ENCODE results near the gene CMSS1. TPM values are rescaled to one million over a fixed set of nuclear protein-coding genes. Genes with fewer than 3 reads are reported as not detected.

Gene CMSS1
- total and polyA plus RNA-seq, 2 of the 13 experiments (the other 11 are each of a cell fraction or from before 2014, with no cell fraction given): 6.4 to 48.7 TPM

GRCh38 chr3:99873269-99874102 lies 55.8 kb downstream of the CMSS1 start:
- peak overlapping the region; percentile 92 for H3K4me2 ChIP-seq (ENCODE audit: low read depth, low read length)
- no TSS peak for BruUV-seq (replicated peaks)
- peak overlapping the region; percentile 73 to 92 (median 83) for H3K4me3 ChIP-seq (replicated peaks in 1 of 3; ENCODE audit: insufficient read depth in 1 of 3, low read depth in 2 of 3, low read length in 3 of 3)
- DNase-seq (ENCODE audit: low spot score): no peak
- H2AFZ ChIP-seq (ENCODE audit: low read length): no peak overlapping the region
- no peaks in the 10 kb centered on the region; a peak in 1 of 5 replicates for H3K27me3 ChIP-seq (ENCODE audit: control insufficient read depth in 1 of 2, insufficient read depth in 2 of 2, low read length in 2 of 2)
- POLR2A ChIA-PET: no interaction called here
- TF ChIP-seq POLR2G (IDR thresholded peaks at IDR 0.05; ENCODE audit: low read depth, low read length): peak; percentile 33; the same call in 1 of the 2 replicates
- TF ChIP-seq KLF16 (CRISPR knock-in tag; IDR thresholded peaks at IDR 0.05): peak in 1 of 2 experiments; percentile 17; a peak in 1 of 4 replicates
- TF ChIP-seq ZC3H13 (CRISPR knock-in tag; IDR thresholded peaks at IDR 0.05): no peak
- peak; percentile 48; the same call in 1 of the 2 replicates for TF ChIP-seq RBFOX2 (IDR thresholded peaks at IDR 0.05; ENCODE audit: low read depth, low read length)
- TF ChIP-seq PBX3 (CRISPR knock-in tag; IDR thresholded peaks at IDR 0.05; ENCODE audit: borderline replicate concordance): no peak
- H3K27ac ChIP-seq (ENCODE audit: extremely low read length, insufficient read depth, low read length): peak overlapping the region; percentile 86
- H4K20me1 ChIP-seq (ENCODE audit: insufficient read depth, low read length): peaks cover 51% of the 10 kb centered on the region
- 15% methylated on average over 2 of the region's 2 CpGs for WGBS (ENCODE audit: low lambda C conversion rate)
- peak overlapping the region; percentile 99 for H3K9ac ChIP-seq (ENCODE audit: insufficient read depth, low read depth, low read length)
- no peaks in the 10 kb centered on the region for H3K9me3 ChIP-seq (ENCODE audit: low read length)
- CTCF ChIA-PET (ENCODE audit: low intra/inter-chr PET ratio, low total read pairs): no interaction called here
- H3K4me1 ChIP-seq (ENCODE audit: insufficient read depth, low read length): peaks cover 66% of the 10 kb centered on the region
- in situ Hi-C loops (cut with HindIII; ENCODE audit: extremely low pct_ligation_motif_present, low pct_unique_long_range_greater_than_20kb): loop anchor here (10.0 kb wide), 1 partner anchor 171 kb away; no protein-coding TSS in a partner anchor
- ATAC-seq: no peak
- FAIRE-seq: no peak
- H3K79me2 ChIP-seq (ENCODE audit: insufficient read depth, low read length): peaks cover 84% of the 10 kb centered on the region
- intact Hi-C loops (cut with micrococcal nuclease; ENCODE audit: unreplicated experiment): no loop called here
- peaks cover 13 to 31% of the 10 kb centered on the region in 2 experiments for H3K36me3 ChIP-seq (replicated peaks in 1 of 2; ENCODE audit: control insufficient read depth in 1 of 2, insufficient read depth in 2 of 2, low read length in 2 of 2)

All from HepG2 (cell line).